SW 1271 (cell line): ENCODE results near the gene TCF23.
A peak's percentile ranks its signal among the peaks of the same experiment; 100 is the strongest.

Source experiments
- DNase-seq, 2 experiments: peaks; one replicate each; lab custom pipeline; 2025; lab: John Stamatoyannopoulos, UW

The TCF23 gene

GRCh38 chr2:27128668-27129571 is 19.9 kb upstream of the TCF23 start:
- no peak for DNase-seq

GRCh38 chr2:27130396-27130795 is 18.4 kb upstream of the TCF23 start:
- no peak for DNase-seq

- DNase-seq: no peak
These were observed 17.4 kb upstream of the TCF23 start for GRCh38 chr2:27131429-27131828.

- no peak for DNase-seq
These were observed 15.5 kb upstream of the TCF23 start for GRCh38 chr2:27133195-27133875.

- peak; percentile 86 to 96 for DNase-seq
These were observed 14.7 kb upstream of the TCF23 start, which contains the start of gene PREB for GRCh38 chr2:27133905-27134780. Gene PREB, minus strand, starts transcription at chr2:27134636. Its CDS starts 215 bp downstream, at chr2:27134421.

GRCh38 chr2:27134781-27135477 is 13.9 kb upstream of the TCF23 start:
- no peak for DNase-seq

- no peak for DNase-seq
These were observed 13.3 kb upstream of the TCF23 start for GRCh38 chr2:27135478-27135955.

- no peak for DNase-seq
These were observed 12.1 kb upstream of the TCF23 start for GRCh38 chr2:27136751-27137150.

- DNase-seq: no peak
These were observed 11.4 kb upstream of the TCF23 start for GRCh38 chr2:27137322-27137935.

- no peak for DNase-seq
These were observed 10.7 kb upstream of the TCF23 start for GRCh38 chr2:27138111-27138510.

- DNase-seq: no peak
These were observed 9.5 kb upstream of the TCF23 start, which contains the start of gene PRR30 for GRCh38 chr2:27139310-27139709. Gene PRR30, minus strand, starts transcription at chr2:27139410. Its CDS starts 1,081 bp downstream, at chr2:27138329.

GRCh38 chr2:27143285-27143684 is 5.5 kb upstream of the TCF23 start:
- no peak for DNase-seq

GRCh38 chr2:27145682-27146081 is 3.1 kb upstream of the TCF23 start:
- no peak for DNase-seq

- DNase-seq: no peak
These were observed 869 bp upstream of the TCF23 start for GRCh38 chr2:27147935-27148334.

GRCh38 chr2:27149570-27150405 is 984 bp downstream of the TCF23 start:
- no peak for DNase-seq

GRCh38 chr2:27150639-27151230 is 1.9 kb downstream of the TCF23 start:
- DNase-seq: no peak

GRCh38 chr2:27152102-27152795 is 3.4 kb downstream of the TCF23 start:
- DNase-seq: no peak

- no peak for DNase-seq
These were observed 4.1 kb downstream of the TCF23 start for GRCh38 chr2:27152796-27153464.
